Measurements from ENCODE around the gene PCSK9.
A peak's percentile ranks its signal among the peaks of the same experiment; 100 is the strongest.

DNA sequence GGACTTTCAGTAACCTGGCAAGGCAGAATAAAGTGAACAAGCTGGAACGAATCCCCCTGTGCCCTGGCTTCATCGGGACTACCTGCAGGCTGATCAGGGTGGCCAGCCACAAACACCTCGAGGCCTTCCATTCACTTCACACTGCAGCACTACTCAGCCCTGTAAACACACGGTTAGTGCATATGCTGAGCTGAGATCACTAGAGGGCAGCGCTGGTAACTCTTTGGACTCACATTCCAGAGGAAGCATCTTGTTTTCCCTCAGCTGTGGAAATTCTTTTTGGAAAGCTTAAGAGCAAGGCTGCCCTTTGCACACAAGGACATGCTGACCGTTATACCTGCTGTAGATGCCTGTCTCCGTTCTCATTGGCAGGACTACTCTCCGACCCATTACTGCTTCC is 32.1 kb downstream of the PCSK9 start:
- TF ChIP-seq RCOR1 (IDR thresholded peaks at IDR 0.05; ENCODE audit: insufficient replicate concordance, low read length) = no peak
- TF ChIP-seq CEBPB (IDR thresholded peaks at IDR 0.05; ENCODE audit: low read depth, low read length) = no peak
- TF ChIP-seq, protein P1, sequence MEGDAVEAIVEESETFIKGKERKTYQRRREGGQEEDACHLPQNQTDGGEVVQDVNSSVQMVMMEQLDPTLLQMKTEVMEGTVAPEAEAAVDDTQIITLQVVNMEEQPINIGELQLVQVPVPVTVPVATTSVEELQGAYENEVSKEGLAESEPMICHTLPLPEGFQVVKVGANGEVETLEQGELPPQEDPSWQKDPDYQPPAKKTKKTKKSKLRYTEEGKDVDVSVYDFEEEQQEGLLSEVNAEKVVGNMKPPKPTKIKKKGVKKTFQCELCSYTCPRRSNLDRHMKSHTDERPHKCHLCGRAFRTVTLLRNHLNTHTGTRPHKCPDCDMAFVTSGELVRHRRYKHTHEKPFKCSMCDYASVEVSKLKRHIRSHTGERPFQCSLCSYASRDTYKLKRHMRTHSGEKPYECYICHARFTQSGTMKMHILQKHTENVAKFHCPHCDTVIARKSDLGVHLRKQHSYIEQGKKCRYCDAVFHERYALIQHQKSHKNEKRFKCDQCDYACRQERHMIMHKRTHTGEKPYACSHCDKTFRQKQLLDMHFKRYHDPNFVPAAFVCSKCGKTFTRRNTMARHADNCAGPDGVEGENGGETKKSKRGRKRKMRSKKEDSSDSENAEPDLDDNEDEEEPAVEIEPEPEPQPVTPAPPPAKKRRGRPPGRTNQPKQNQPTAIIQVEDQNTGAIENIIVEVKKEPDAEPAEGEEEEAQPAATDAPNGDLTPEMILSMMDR (conservative IDR thresholded peaks at IDR 0.05; ENCODE audit: low read depth, low read length) = peak; percentile 59
- no peak for TF ChIP-seq MXI1 (IDR thresholded peaks at IDR 0.05; ENCODE audit: borderline replicate concordance, low read depth, low read length)
- peak; percentile 42 for TF ChIP-seq RAD21 (IDR thresholded peaks at IDR 0.05; ENCODE audit: low read length)
- TF ChIP-seq SMC3 (IDR thresholded peaks at IDR 0.05; ENCODE audit: low read depth, low read length) = peak; percentile 26
- TF ChIP-seq USF2 (IDR thresholded peaks at IDR 0.05; ENCODE audit: low read depth, low read length) = no peak

All from IMR-90 (cell line).